Measurements from ENCODE around the gene NDUFA3. TPM values are rescaled to one million over a fixed set of nuclear protein-coding genes. Genes with fewer than 3 reads are reported as not detected.

The NDUFA3 gene
- total RNA-seq, 6 donors from 2014 or later: 11.5 to 127 (median 49.5) TPM

- WGBS, 2 donors: 91 to 100% methylated on average over 3 of the region's 3 CpGs
- H3K4me1 ChIP-seq: peaks cover 26 to 40% (median 28%) of the 10 kb centered on the region in 4 donors
- H3K27ac ChIP-seq: no peak overlapping the region
- H3K9me3 ChIP-seq: no peaks in the 10 kb centered on the region
- peaks cover 21 to 64% (median 60%) of the 10 kb centered on the region in 4 donors for H3K36me3 ChIP-seq
- ATAC-seq (ENCODE audit: low FRiP score in 2 of 2) (no peak), DNase-seq (no peak)
- H3K4me3 ChIP-seq: no peak overlapping the region
- TF ChIP-seq POLR2A (IDR thresholded peaks at IDR 0.05): no peak
- H3K27me3 ChIP-seq: no peaks in the 10 kb centered on the region
These were observed 54.3 kb downstream of the NDUFA3 start for GRCh38 chr19:54156953-54157352.

Other genes with a start within 250 kb of the NDUFA3 start
- gene MYADM, start 235.0 kb upstream of the NDUFA3 start, total RNA-seq: 100 to 1,000 TPM in 4 of 6 donors, 10 to 100 TPM in 2; 31.4 to 312 (median 145) TPM
- 1 to 10 TPM in 1 of 6 donors, under 1 TPM in 2, not detected in 3; 0.17 to 1.0 (median 0.39) TPM for gene PRKCG, start 220.7 kb upstream of the NDUFA3 start, total RNA-seq
- not detected for gene CACNG7, start 193.6 kb upstream of the NDUFA3 start, total RNA-seq
- under 1 TPM in 4 of 6 donors, not detected in 2; 0.09 to 0.44 (median 0.26) TPM for gene CACNG8, start 139.9 kb upstream of the NDUFA3 start, total RNA-seq
- gene CACNG6, start 111.2 kb upstream of the NDUFA3 start, total RNA-seq: 10 to 100 TPM in 1 of 6 donors, 1 to 10 TPM in 3, not detected in 2; 1.5 to 11.5 (median 5.6) TPM
- gene VSTM1, start 39.0 kb upstream of the NDUFA3 start, total RNA-seq: 1 to 10 TPM in 3 of 6 donors, not detected in 3; 1.2 to 3.0 (median 1.7) TPM
- gene TARM1, start 21.5 kb upstream of the NDUFA3 start, total RNA-seq: not detected
- gene OSCAR, start 2.1 kb upstream of the NDUFA3 start, total RNA-seq: 100 to 1,000 TPM in 1 of 6 donors, 10 to 100 TPM in 5; 18.5 to 119 (median 49.5) TPM
- gene TFPT, start 12.8 kb downstream of the NDUFA3 start, total RNA-seq: 10 to 100 TPM; 10.5 to 51.3 (median 26.2) TPM
- gene PRPF31, start 12.9 kb downstream of the NDUFA3 start, total RNA-seq: 10 to 100 TPM; 43.9 to 73.3 (median 47.4) TPM
- gene CNOT3, start 34.9 kb downstream of the NDUFA3 start, total RNA-seq: 10 to 100 TPM; 18.8 to 65.0 (median 36.6) TPM
- 10 to 100 TPM in 3 of 6 donors, 1 to 10 TPM in 3; 8.5 to 16.8 (median 9.4) TPM for gene LENG1, start 56.9 kb downstream of the NDUFA3 start, total RNA-seq
- 100 to 1,000 TPM in 1 of 6 donors, 10 to 100 TPM in 5; 35.7 to 116 (median 48.5) TPM for gene TMC4, start 70.3 kb downstream of the NDUFA3 start, total RNA-seq
- gene MBOAT7, start 86.7 kb downstream of the NDUFA3 start, total RNA-seq: 100 to 1,000 TPM in 1 of 6 donors, 10 to 100 TPM in 5; 43.7 to 121 (median 75.4) TPM
- gene TSEN34, start 88.5 kb downstream of the NDUFA3 start, total RNA-seq: 10 to 100 TPM; 43.2 to 78.4 (median 49.7) TPM
- gene RPS9, start 98.0 kb downstream of the NDUFA3 start, total RNA-seq: 1,000 to 10,000 TPM in 5 of 6 donors, 100 to 1,000 TPM in 1; 985 to 1,704 (median 1,208) TPM
- 100 to 1,000 TPM in 1 of 6 donors, 10 to 100 TPM in 5; 43.4 to 106 (median 70.7) TPM for gene LILRB3, start 120.2 kb downstream of the NDUFA3 start, total RNA-seq
- 10 to 100 TPM in 3 of 6 donors, 1 to 10 TPM in 3; 4.0 to 38.3 (median 15.2) TPM for gene LILRA6, start 139.9 kb downstream of the NDUFA3 start, total RNA-seq
- gene LILRB5, start 154.4 kb downstream of the NDUFA3 start, total RNA-seq: 10 to 100 TPM in 2 of 6 donors, 1 to 10 TPM in 4; 5.1 to 54.5 (median 10.0) TPM
- gene LILRB2, start 178.3 kb downstream of the NDUFA3 start, total RNA-seq: 10 to 100 TPM; 11.2 to 37.0 (median 22.7) TPM
- gene LILRA5, start 210.3 kb downstream of the NDUFA3 start, total RNA-seq: 10 to 100 TPM in 3 of 6 donors, 1 to 10 TPM in 3; 3.1 to 34.9 (median 20.3) TPM
- gene LILRA4, start 236.3 kb downstream of the NDUFA3 start, total RNA-seq: 1 to 10 TPM in 3 of 6 donors, not detected in 3; 1.0 to 5.0 (median 1.7) TPM

Data from upper lobe of left lung (tissue), 6 donors.